ENCODE data around the gene PITHD1.
"Not testable (repeated sequence)": the region's sequence is repeated elsewhere in the genome, so short reads cannot be mapped to it uniquely, and the experiment has no call there.

Gene PITHD1

DNA sequence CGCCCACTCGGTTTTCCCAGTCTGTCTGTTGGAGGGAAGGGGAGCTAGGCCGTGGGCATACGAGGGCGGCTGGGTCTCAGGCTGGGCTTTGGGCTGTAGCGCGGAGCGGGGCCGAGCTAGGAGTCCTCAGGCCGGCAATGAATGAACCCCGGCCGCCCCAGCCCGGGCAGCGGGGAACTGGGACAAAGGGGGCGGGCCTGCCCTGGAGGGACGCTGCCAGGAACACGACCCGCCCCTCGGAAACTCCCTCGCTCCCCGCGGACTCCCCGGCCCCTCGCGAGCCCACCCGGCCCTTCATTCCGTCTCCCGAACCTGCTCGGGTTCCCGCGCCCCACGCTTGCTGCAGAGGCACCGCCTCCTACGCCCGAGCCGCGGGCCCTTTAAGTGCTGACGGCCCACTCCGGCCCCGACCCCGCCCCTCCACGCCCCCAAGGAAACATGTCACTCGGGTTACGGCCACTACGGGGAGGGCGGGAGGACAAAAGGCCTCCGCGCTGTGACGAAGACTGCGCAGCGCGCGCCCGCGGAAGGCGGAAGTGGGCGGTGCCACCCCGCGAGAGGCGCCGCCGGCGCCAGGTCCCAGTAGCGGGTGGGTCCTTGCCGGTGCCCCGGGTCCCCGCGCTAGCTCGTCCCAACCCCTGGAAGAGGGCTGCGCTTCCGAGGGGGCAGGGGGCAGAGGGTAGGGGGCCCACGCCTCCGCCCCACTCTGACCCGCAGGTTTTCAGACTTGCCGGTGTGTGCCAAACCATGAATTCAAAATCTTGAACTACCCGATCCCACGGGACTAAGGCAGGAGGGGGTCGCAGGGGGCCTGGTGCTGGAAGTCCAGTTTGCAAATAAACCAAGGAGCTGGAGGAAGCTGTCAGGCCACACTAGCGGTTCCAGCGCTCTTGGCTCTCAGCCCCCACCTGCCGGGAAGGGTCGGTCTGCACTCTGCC lies 22.5 kb downstream of the PITHD1 start, which contains the start of gene GALE:
Gene GALE (minus strand): TSS at position 355 of the 938 bp plus-strand sequence. CDS start 1,747 bp downstream, outside the sequence.
- Histone ChIP-seq H3K4me3 (ENCODE audit: low read depth, low read length) (peak within 1 kb of the TSS; percentile 92), H3K36me3 (ENCODE audit: control insufficient read depth, insufficient read depth, low read length) (peaks cover 26% of the 10 kb centered on the region), H3K27ac (ENCODE audit: low read depth, low read length) (peak within 1 kb of the TSS; percentile 89), H3K27me3 (ENCODE audit: control insufficient read depth, insufficient read depth, low read length) (peaks cover 5% of the 10 kb centered on the region; the same call in 1 of the 2 replicates), H3K9me3 (ENCODE audit: control insufficient read depth, insufficient read depth, low read length) (no peaks in the 10 kb centered on the region), H3K4me1 (ENCODE audit: control insufficient read depth, insufficient read depth, low read length) (peaks cover 8% of the 10 kb centered on the region), H3K9ac (ENCODE audit: low read depth, low read length) (peak within 1 kb of the TSS; percentile 66)

DNA sequence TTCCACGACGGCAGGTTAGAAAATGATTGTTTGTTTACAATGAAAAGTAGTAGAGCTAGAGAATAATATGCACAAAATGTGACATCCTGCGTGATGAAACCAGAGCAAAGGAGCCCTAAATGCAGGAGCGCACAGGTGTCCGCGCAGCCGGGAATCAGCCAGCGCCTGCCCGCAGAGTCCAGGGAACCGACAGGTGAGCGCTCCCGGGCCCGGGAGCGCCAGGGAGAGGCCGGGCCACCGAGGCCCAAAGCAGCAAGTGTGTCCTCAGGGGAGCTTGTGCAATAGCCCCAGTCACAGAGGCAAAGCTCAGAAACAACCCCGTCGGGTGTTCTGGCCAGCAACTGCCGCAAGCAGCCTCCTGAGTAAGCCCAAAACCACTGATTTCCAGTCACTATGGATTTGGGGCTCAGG lies 23.1 kb downstream of the PITHD1 start:
- Histone ChIP-seq H3K27ac (ENCODE audit: low read depth, low read length) (peak overlapping the region; percentile 89), H3K9ac (ENCODE audit: low read depth, low read length) (no peak overlapping the region), H3K27me3 (ENCODE audit: control insufficient read depth, insufficient read depth, low read length) (peaks cover 5% of the 10 kb centered on the region; the same call in 1 of the 2 replicates), H3K36me3 (ENCODE audit: control insufficient read depth, insufficient read depth, low read length) (peaks cover 21% of the 10 kb centered on the region), H3K4me3 (ENCODE audit: low read depth, low read length) (peak overlapping the region; percentile 92), H3K4me1 (ENCODE audit: control insufficient read depth, insufficient read depth, low read length) (peaks cover 8% of the 10 kb centered on the region), H3K9me3 (ENCODE audit: control insufficient read depth, insufficient read depth, low read length) (no peaks in the 10 kb centered on the region)

DNA sequence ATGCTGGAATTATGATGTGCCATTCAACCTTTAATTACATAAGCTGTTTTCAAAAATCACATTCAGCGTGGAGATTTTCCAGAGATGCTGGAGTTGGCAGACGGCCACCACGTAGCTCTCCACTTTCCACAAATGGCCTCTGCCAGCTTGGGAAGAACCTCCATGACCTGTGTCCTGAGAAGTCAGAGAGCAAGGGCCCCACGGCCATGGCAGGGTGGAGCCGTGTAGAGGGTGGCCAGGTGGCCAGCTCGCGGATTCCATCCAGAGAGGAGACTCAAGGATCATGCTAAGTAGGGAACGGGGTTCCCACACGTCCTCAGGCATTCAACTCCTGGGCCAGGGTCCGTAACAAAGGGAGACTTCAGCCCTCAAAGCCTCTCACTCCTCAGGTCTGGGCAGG lies 23.7 kb downstream of the PITHD1 start:
- H3K4me1 ChIP-seq (ENCODE audit: control insufficient read depth, insufficient read depth, low read length): peaks cover 8% of the 10 kb centered on the region
- 0 out of 2 replicates have a peak overlapping the region, but pooled peaks have one; percentile 92 for H3K4me3 ChIP-seq (ENCODE audit: low read depth, low read length)
- no peak overlapping the region for H3K27ac ChIP-seq (ENCODE audit: low read depth, low read length)
- peaks cover 5% of the 10 kb centered on the region; the same call in 1 of the 2 replicates for H3K27me3 ChIP-seq (ENCODE audit: control insufficient read depth, insufficient read depth, low read length)
- no peaks in the 10 kb centered on the region for H3K9me3 ChIP-seq (ENCODE audit: control insufficient read depth, insufficient read depth, low read length)
- H3K9ac ChIP-seq (ENCODE audit: low read depth, low read length): no peak overlapping the region
- peaks cover 16% of the 10 kb centered on the region for H3K36me3 ChIP-seq (ENCODE audit: control insufficient read depth, insufficient read depth, low read length)

DNA sequence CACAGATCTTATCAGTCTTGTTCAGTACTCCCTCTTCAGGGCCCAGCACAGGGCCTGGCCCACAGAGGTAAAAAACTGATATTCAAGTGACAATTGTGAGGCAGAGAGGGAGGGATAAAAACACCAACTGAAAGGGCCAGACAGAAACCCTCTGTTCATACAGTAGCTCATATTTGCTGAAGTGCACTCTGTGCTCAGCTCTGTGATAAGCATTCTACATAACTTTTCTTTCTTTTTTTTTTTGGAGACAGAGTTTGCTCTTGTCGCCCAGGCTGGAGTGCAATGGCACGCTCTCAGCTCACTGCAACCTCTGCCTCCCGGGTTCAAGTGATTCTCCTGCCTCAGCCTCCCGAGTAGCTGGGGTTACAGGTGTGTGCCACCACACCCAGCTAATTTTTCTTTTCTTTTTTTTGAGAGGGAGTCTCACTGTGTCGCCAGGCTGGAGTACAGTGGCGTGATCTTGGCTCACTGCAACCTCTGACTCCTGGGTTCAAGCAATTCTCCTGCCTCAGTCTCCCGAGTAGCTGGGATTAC lies 24.7 kb downstream of the PITHD1 start:
- not testable (repeated sequence) for H3K27me3 ChIP-seq (ENCODE audit: control insufficient read depth, insufficient read depth, low read length); H3K27ac ChIP-seq (ENCODE audit: low read depth, low read length); H3K9ac ChIP-seq (ENCODE audit: low read depth, low read length); H3K4me1 ChIP-seq (ENCODE audit: control insufficient read depth, insufficient read depth, low read length); H3K4me3 ChIP-seq (ENCODE audit: low read depth, low read length); H3K36me3 ChIP-seq (ENCODE audit: control insufficient read depth, insufficient read depth, low read length); H3K9me3 ChIP-seq (ENCODE audit: control insufficient read depth, insufficient read depth, low read length)

GRCh38 chr1:23803674-23804073 lies 25.5 kb downstream of the PITHD1 start:
- Histone ChIP-seq H3K27ac (ENCODE audit: low read depth, low read length) (no peak overlapping the region), H3K9ac (ENCODE audit: low read depth, low read length) (no peak overlapping the region), H3K27me3 (ENCODE audit: control insufficient read depth, insufficient read depth, low read length) (peaks cover 5% of the 10 kb centered on the region; the same call in 1 of the 2 replicates), H3K9me3 (ENCODE audit: control insufficient read depth, insufficient read depth, low read length) (no peaks in the 10 kb centered on the region), H3K36me3 (ENCODE audit: control insufficient read depth, insufficient read depth, low read length) (no peaks in the 10 kb centered on the region), H3K4me1 (ENCODE audit: control insufficient read depth, insufficient read depth, low read length) (peaks cover 8% of the 10 kb centered on the region), H3K4me3 (ENCODE audit: low read depth, low read length) (no peak overlapping the region)

GRCh38 chr1:23804183-23804835 lies 26.1 kb downstream of the PITHD1 start:
- H3K4me1 ChIP-seq (ENCODE audit: control insufficient read depth, insufficient read depth, low read length): peaks cover 4% of the 10 kb centered on the region
- peaks cover 5% of the 10 kb centered on the region; the same call in 1 of the 2 replicates for H3K27me3 ChIP-seq (ENCODE audit: control insufficient read depth, insufficient read depth, low read length)
- H3K36me3 ChIP-seq (ENCODE audit: control insufficient read depth, insufficient read depth, low read length): no peaks in the 10 kb centered on the region
- no peaks in the 10 kb centered on the region for H3K9me3 ChIP-seq (ENCODE audit: control insufficient read depth, insufficient read depth, low read length)
- H3K4me3 ChIP-seq (ENCODE audit: low read depth, low read length): no peak overlapping the region
- no peak overlapping the region for H3K9ac ChIP-seq (ENCODE audit: low read depth, low read length)
- H3K27ac ChIP-seq (ENCODE audit: low read depth, low read length): no peak overlapping the region

DNA sequence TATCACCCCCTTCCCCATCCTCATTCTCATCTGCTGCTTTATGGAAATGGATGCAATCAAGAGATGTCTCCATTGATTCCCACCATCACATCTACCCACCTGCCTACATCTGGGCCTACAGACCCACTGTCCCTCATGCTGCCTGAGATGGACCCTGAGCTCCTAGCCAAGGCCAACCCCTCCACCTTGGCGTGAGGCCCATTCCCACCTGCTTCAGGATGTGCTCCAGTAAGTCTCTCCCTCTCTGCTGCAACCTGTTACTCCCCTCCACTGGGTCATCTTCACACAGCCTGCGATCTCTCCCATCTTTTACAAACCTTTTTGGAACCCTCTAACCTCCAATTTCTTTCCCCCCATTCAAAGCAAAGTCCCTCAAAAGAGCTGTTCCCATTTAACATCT lies 26.8 kb downstream of the PITHD1 start:
- Histone ChIP-seq H3K9ac (ENCODE audit: low read depth, low read length) (no peak overlapping the region), H3K4me3 (ENCODE audit: low read depth, low read length) (no peak overlapping the region)

DNA sequence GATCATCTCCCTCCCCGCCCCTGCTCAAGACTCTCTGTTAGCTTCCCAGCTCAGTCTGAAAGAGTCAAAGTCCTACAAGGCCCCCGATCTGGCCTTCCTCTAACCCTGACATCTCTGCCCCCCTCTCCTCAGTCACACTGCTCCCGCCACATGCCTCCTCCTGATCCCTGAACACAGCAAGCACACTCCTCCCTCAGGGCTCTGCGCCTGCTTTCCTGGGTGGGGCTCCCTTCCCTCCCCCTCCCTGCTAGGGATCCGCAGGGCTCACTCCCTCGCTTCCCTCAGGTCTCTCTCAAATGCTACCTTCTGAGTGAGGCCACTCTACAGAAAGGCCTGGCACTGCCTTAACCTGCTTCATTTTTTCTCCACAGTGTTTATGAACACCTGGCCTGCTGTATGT lies 28.1 kb downstream of the PITHD1 start:
- H3K9ac ChIP-seq (ENCODE audit: low read depth, low read length): no peak overlapping the region
- no peaks in the 10 kb centered on the region for H3K9me3 ChIP-seq (ENCODE audit: control insufficient read depth, insufficient read depth, low read length)
- H3K4me3 ChIP-seq (ENCODE audit: low read depth, low read length): no peak overlapping the region
- no peak overlapping the region for H3K27ac ChIP-seq (ENCODE audit: low read depth, low read length)
- no peaks in the 10 kb centered on the region; the same call in 1 of the 2 replicates for H3K4me1 ChIP-seq (ENCODE audit: control insufficient read depth, insufficient read depth, low read length)
- H3K36me3 ChIP-seq (ENCODE audit: control insufficient read depth, insufficient read depth, low read length): no peaks in the 10 kb centered on the region
- peaks cover 5% of the 10 kb centered on the region; the same call in 1 of the 2 replicates for H3K27me3 ChIP-seq (ENCODE audit: control insufficient read depth, insufficient read depth, low read length)

More for the DNA sequence above, 26.8 kb downstream of the PITHD1 start:
- Histone ChIP-seq H3K27me3 (ENCODE audit: control insufficient read depth, insufficient read depth, low read length) (peaks cover 5% of the 10 kb centered on the region; the same call in 1 of the 2 replicates), H3K36me3 (ENCODE audit: control insufficient read depth, insufficient read depth, low read length) (no peaks in the 10 kb centered on the region), H3K9me3 (ENCODE audit: control insufficient read depth, insufficient read depth, low read length) (no peaks in the 10 kb centered on the region), H3K27ac (ENCODE audit: low read depth, low read length) (no peak overlapping the region), H3K4me1 (ENCODE audit: control insufficient read depth, insufficient read depth, low read length) (no peaks in the 10 kb centered on the region; the same call in 1 of the 2 replicates)

GRCh38 chr1:23807453-23807852 lies 29.2 kb downstream of the PITHD1 start:
- peaks cover 2% of the 10 kb centered on the region; the same call in 1 of the 2 replicates for H3K27me3 ChIP-seq (ENCODE audit: control insufficient read depth, insufficient read depth, low read length)
- no peak overlapping the region for H3K4me3 ChIP-seq (ENCODE audit: low read depth, low read length)
- H3K27ac ChIP-seq (ENCODE audit: low read depth, low read length): no peak overlapping the region
- no peaks in the 10 kb centered on the region for H3K9me3 ChIP-seq (ENCODE audit: control insufficient read depth, insufficient read depth, low read length)
- H3K36me3 ChIP-seq (ENCODE audit: control insufficient read depth, insufficient read depth, low read length): no peaks in the 10 kb centered on the region
- no peak overlapping the region for H3K9ac ChIP-seq (ENCODE audit: low read depth, low read length)
- H3K4me1 ChIP-seq (ENCODE audit: control insufficient read depth, insufficient read depth, low read length): no peaks in the 10 kb centered on the region; the same call in 1 of the 2 replicates

GRCh38 chr1:23809751-23810171 lies 31.5 kb downstream of the PITHD1 start:
- peaks cover 7% of the 10 kb centered on the region; the same call in 1 of the 2 replicates for H3K36me3 ChIP-seq (ENCODE audit: control insufficient read depth, insufficient read depth, low read length)
- no peak overlapping the region for H3K9ac ChIP-seq (ENCODE audit: low read depth, low read length)
- H3K27ac ChIP-seq (ENCODE audit: low read depth, low read length): no peak overlapping the region
- H3K27me3 ChIP-seq (ENCODE audit: control insufficient read depth, insufficient read depth, low read length): no peaks in the 10 kb centered on the region
- H3K4me1 ChIP-seq (ENCODE audit: control insufficient read depth, insufficient read depth, low read length): no peaks in the 10 kb centered on the region; the same call in 1 of the 2 replicates
- no peak overlapping the region for H3K4me3 ChIP-seq (ENCODE audit: low read depth, low read length)
- no peaks in the 10 kb centered on the region for H3K9me3 ChIP-seq (ENCODE audit: control insufficient read depth, insufficient read depth, low read length)
